HCEC 1CT (cell line): Measurements from ENCODE around the gene TCP11.

Experiments
- DNase-seq: peaks from one replicate; pipeline ENCODE4 v3.0.0-alpha.2; 2017

Gene TCP11

DNA sequence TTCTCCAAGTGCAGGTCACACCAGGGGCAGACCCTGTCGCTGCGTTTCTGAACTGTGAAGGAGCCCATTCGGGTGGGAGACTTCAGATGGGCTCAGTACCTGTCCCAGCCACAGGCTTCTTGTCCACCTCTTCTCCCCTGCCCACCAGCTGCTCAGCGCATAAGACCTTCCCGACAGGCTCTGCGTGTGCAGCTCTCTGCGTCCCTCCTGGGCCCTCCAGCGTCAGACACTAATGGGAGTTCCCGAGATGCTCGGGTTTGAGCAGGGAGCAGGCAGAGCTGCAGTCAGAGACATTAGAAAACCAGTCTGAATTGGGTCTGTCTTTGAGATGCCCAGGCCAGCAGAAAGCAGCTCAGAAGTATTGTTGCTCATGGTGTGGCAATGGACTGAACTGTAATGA, 50.4 kb downstream of the TCP11 start:
- DNase-seq: no peak

DNA sequence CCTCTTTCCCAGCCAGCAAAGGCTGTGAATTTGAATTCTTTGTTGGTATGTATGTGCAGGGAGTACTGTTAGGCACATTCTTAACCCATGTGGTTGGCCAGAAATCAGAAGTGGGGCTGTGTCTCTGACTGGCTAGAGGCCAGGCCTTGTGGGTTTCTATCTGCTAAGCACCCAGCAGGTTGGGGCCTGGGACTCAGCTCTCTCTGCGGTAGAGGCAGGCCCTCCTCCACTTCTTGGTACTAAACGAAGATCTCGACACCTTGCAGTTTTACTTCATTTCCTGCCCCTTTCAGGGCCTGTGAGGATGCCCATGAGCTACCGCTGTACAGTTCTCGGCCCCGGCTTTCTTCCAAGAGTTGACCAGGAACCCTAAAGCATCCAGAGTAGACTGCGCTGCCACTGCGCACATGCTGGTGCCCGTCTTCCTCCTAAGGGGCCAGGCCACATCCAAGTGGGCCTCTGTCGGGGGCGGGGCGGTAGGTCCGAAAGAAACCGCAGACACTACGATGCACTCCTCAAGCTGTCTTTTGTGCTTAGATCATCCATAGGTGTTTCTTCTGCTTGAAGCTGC, 51.1 kb downstream of the TCP11 start:
- DNase-seq: peak; percentile 19

DNA sequence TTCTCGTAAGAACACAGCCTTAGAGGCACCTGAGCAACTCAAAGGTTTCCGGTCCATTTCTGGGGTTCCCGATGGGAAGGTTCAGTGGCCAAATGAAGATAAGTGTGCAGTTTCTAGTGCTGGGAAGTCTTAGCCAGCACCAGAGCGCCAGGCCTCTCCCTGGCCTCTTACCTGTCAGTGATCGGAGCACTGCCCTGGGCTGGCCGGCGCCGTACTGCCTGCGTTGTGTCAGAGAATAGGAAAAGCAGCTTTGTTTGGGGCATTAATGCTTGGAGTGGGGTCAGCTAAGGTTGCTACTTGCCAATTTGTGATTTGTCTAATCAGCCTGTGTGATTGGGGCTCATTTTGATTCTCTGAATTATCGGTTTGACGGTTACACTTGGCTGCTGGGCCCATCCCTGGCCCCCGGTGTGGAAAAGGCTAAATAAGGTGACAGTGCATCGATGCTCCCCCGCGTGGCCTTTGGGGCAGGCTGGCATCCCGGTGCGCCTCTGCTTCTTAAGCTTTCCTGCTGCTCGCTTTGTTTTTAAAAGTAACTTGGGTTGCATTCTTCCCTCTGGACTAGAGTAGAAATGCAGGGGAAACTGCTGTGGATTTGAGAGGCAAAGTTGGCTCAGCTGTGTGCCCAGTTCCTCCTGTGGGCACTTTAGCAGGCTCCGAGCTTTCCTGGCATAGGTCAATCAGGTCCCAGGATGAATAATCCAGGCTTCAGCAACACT, 51.8 kb downstream of the TCP11 start:
- no peak for DNase-seq

DNA sequence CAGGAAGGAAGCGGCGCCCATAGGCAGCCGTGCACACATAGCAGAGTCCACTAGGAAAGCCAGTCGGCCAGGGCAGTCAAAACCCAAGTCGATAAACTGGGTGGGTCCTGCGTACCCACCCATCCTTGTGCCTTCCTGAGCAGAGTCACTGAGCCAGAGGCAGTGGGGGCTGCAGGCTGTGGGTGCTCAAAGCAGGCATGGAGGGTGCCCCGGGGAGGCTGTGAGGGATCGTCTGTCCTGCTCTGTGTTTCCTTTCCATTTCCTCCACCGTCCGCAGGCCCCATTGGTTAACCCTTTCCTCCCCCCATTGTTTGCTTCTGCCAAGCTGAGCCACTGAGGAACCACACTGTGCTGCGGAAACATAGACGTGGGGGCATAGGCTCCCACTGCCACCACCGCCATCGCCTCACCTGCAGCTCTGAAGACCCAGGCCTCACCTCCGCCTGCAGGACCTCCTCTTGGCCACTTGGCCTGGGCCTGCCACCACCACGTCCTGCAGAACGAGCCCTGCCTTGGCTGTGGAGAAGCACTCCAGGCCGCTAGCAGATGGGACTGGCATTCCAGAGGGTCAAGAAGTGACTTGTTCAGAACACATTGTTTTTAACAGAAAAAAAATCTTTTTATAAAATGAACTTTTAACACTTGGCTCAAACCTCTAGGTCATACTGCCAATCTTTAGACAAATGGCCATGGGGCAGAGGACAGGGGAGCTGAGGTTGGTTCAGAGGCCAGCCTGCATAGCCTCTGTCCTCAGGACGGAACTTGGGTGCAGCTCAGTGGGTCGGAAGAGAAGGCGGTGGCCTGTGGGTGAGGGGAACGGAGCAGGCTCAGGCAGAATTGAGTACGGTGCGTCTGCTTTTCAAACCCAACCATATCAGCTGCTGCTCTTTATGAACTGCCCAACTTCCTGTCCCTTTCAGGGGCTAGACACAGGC, 52.6 kb downstream of the TCP11 start:
- DNase-seq: no peak

DNA sequence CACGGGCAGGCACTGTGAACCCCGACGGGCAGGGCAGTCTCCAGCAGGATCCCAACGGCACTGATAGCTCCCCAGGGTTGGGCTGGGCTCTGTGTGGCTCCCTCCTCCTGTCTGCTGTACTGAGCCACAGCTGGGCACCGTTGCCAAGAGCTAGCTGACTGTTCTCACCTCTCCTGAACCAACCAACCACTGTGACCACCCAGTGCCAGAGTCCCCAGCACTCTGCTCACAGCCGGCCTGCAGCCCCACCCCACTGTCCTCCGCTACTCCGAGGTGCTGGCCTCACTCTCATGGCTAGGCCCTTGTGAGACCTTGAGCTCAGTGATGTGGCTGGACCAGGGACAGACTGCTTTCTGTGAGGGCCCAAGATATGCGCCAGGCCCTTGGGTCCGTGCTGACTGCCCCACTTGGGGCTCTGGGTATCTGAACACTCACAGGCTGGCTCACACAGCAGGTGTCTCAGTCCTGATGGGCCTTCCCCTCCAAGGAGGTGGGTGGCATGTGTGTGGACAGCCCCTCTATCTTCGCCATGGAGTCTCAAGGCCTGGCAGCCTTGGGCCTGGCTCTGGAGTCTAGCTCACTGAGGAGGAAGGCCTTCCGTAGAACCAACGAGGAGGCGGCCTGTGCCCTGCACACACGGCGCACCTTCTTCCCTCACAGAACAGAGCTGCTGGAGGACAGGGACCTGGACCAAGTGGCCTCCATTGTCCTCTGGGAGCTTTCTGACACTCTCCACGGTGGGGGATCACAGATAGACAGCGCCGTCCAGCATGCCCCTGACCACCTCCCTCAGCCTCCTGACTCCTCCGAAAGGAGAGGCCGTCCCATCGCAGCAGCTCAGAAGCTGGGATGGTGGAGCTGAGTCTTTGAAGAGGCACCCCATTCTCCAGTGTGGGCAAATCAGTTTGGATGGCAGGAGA, 53.5 kb downstream of the TCP11 start:
- no peak for DNase-seq

DNA sequence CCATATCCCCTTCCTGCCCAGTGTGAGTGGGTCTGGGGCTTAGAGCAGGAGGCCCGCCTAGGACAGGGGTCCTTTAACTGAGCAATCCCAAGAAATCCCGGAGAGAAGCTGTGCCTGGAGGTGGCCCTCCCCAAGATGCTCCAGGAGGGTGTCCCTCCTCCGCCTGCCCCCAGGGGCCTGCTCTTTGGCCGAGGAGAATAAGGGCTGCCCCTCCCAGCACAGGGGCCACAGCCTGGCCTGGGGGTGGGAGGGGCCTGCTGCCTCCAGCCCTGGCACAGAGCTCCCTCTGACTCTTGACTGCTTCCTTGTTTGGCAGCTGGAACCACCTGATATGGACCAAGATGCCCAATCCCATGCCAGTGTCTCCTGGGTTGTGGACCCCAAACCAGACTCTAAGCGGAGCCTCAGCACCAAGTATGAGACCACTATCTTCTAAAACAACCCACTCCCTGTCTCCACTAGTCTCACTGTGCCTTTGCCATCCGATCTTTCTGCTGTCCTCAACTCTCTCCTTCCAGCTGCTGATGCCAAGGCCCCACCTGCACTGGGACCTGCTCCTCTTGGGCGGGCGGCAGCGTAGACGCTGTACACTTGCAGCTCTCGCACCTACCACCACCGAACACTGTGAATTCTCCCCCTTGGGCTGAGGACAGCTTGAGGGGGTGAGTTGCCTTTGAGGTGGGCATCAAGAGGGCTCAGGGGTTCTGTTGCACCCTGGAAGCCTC, 54.3 kb downstream of the TCP11 start:
- no peak for DNase-seq

DNA sequence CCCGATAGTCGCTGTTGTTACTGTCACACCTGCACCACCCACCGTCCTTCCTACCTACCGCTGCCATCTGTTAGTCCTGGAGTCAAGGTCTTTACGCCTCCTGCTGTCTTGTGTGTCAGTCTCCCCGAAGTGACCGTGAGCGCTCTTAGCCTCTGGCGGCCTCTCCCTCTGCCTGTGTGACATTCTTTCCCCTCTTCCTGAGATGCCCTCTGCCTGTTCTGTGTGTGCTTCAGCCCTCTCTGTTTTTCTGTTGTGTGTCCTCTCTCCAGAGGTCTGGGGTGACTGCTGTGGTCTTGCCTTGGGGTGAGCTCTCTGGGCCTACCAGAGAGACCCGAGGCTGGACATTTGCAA, 54.9 kb downstream of the TCP11 start:
- no peak for DNase-seq

DNA sequence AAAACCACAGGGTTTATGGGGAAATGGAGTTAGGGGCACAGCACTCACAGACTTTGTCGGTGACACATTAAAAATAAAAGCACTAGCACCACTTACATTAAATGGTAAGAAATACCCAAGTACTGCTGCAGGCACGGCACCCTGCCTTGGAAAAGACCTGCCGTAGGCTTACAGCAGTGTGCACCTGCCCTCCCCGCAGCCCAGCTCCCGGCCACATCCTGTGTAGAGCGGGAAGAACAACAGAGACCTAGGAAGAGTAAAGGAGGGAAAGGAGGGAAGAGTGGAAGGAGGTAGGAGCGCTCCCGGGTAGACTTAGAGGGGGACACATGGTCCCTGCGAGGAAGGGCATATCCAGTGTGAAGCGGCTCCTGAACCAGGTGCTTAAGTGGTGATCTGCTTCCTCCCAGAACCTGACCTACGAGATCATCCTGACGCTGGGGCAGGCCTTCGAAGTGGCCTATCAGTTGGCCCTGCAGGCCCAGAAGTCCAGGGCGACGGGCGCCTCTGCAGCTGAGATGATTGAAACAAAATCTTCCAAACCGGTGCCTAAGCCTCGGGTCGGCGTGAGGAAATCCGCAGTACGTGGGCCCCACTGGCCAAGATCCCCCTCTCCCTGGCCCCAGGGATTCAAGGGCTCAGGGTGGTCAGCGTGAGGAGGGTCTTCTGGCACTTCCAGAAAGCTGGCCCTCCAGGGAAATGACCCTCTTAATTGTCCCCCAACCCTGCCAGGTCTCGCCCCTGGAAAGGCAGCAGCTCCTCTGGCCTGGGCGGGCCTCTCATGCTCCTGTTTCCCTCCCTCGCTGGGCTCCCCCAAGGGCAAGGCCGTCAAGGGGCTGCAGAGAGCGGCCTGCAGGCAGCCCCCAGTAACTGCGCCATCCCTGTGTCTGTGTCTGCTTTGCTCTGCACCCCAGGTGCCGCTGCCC, 55.5 kb downstream of the TCP11 start:
- no peak for DNase-seq

DNA sequence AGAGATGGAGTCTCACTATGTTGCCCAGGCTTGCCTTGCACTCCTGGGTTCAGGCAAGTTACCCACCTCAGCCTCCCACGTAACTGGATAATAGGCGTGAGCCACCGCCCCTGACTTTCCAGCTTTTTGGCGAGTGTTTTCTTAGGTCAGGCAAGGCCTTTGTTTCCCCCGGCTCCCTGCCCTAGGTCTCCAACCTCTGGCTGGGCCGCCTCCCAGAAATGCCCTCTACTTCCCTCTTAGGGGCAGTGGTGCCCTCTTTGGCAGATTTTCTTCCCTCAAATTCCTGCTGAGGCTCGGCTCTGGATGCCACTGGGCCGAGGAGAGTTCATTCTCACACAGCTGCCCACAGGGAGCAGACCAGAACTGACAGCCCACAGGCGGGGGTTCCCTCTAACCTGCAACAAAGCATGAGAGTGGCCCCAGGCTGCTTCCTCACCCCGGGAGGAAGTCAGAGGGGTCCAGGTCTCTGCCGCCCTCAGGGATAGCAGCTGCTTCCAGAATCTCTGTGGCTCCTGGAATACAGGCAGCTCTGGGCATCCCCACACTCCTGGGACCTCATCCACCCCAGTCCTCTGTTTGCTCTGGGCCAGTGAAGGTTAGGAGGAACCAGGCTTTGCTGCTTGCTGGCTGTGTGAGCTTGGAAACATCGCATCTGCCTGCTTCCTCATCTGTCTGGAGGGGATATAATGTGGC, 56.5 kb downstream of the TCP11 start:
- DNase-seq: no peak

DNA sequence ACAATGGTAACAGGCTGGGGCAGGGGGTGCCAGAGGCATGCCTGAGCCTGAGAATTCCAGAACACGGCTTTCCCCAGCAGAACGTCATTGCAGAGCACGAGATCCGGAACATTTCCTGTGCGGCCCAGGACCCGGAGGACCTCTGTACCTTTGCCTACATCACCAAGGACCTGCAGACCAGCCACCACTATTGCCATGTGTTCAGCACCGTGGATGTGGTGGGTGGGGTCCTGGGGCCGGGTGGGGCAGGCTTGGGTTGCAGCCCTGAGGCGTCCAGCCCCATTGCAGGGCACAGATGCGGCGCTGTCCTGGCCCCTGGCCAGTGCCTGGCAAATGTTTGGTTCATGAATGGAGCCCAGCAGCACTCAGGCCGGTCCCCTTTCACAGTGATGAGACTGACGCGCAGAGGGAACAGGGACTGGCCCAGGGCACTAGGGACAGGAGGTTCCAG, 57.1 kb downstream of the TCP11 start:
- no peak for DNase-seq

DNA sequence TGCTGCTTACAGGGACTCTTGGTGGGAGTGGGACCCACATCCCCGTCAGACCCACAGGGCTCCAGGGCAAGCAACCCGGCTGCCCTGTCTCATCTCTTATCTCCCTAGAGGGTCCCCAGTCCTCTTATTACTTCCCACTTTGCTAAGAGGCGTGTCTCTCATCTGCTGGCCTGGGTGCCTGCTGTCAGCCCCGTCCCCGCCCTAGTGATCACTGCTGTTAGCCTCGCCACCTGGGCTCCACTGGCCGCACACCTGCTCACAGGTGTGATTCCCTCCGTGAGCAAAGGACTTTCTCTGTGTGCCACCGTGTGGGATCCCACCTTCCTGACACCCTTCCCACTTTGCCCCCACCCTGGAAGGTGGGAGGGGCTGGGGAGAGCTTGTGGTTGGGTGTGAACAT, 57.6 kb downstream of the TCP11 start:
- no peak for DNase-seq

DNA sequence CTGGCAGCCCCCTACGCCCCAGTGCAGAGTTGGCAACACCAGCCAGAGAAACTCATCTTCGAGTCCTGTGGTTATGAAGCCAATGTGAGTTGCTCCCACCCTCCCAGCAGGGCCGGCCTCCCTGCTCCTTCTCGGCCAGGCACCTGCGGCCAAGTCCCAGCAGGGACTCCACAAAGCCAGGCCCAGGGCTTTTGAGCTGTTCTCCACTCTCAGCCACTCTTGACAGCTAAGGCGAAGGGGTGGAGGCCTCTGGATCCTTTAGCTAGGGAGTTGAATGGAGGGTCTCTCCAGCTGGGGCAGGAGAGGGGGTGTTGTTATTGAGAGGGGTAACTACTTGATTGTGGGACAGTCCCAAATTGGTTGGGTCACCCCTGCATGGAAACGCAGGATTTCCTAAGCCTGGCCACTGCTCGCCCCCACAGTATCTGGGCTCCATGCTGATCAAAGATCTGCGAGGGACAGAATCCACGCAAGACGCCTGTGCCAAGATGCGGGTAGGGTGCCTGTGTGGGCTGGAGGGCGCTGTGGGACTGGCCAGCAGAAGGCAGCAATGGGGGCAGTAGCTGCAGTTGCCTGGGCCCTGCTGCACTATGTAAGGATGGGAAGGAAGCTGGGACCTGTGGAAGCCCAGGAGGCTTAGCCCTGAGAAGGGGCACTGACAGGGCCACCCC, 58.3 kb downstream of the TCP11 start:
- DNase-seq: no peak

DNA sequence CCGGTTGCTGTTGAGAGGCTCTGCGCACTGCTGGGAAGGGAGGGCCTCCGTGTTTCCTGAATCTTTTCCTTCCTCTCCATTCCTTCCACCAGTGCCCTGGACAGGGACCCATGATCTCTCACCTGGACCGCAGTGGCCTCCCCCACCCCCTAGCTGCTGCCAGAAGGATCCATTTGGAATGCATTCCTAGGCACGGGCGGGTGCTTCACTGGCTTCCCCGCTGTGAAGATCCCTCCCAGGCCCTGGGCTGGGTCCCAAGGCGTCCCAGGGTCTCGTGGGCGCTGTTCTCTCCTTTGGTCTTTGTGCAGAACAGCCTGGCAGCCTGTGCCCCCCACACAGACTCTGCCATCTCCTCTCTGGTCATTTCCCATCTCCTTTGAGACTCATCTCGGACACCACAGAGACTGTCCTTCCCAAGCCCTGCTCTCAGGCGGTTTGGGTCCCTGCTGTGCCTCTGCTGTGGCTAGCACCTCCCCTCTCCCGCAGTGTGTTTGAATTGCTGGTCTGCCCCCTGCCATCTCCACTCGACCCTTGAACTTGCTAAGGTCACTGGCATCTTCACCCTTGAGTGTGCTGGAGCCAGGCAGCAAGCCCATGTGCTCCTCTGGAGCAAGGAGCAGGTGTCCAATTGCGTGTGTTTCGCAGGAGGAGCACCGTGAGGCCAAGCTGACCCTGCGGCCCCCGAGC, 59.0 kb downstream of the TCP11 start:
- no peak for DNase-seq

DNA sequence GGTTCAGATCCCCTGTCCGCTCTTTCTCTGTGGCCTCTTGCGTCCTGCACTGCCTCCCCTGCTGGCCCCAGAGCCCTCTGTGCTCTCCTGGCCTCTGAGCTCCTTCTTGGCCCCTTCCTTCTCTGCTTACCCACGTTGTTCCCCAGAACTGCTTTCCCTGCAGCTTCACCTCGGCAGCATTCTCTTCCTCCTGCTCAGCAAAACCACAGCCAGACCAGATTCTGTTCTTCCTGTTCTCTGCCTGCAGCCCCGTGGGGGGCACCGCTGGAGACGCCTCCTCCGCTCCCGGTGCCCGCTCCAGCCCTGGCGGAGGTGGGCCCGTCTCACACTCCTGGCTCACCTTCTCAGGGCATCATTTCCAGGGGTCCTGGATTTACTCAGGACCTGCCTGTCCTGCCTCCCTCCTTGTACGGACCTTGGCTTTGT, 59.7 kb downstream of the TCP11 start:
- DNase-seq: no peak

DNA sequence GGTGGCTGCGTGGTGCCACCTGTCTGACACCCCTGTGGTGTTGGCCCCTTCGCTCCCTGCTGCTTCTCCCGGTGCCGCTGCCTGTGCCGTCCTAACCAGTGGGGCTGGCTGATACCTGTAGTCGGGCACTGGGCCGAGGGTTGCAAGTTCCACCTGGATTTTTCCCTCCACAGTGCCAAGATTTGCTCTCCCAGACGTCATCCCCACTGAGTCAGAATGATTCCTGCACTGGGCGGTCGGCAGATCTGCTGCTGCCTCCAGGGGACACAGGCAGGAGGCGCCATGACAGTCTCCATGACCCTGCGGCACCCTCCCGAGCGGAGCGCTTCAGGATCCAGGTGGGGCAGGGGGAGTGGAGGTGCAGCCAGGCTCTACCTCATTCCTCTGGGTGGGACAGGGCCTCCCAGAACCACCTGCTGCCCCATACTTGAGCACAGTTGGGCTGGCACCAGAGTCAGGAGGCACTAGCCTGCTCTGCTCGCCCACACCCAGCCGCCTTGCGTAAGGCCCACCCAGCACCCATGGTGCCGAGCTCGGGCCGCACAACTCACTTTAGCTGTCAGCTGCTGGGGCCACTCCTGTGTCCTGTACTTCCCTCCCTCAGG, 60.2 kb downstream of the TCP11 start:
- DNase-seq: no peak

DNA sequence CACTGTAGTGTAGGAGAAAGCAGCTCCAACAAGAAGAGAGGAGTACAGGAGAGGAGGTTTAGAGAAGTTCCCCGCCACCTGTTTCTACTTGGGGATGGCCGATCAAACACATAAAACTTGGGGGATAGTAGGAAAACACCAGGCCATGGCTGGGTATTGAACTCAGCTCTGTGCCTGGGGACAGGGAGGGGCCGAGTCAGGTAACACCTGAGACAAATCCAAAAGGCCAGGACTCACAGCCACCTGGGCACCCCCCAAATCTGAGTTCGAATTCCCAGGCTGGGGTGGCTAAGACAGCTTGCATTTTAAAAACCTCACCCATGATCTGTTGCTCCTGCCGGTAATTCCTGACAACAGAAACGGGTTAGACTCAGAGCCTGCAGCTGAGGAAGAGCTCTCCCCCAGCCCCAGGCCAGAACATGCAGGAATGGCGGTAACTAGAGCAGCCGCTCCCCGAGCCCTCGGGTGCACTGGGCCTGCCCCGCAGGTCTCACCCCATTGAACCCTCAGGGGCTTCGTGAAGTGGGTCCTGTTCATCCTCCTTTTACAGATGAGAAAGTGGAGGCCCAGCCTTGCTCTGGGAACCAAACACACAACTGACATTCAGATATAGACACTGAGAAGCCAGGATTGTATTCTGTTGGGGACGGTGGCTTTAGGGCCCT, 61.0 kb downstream of the TCP11 start:
- no peak for DNase-seq

DNA sequence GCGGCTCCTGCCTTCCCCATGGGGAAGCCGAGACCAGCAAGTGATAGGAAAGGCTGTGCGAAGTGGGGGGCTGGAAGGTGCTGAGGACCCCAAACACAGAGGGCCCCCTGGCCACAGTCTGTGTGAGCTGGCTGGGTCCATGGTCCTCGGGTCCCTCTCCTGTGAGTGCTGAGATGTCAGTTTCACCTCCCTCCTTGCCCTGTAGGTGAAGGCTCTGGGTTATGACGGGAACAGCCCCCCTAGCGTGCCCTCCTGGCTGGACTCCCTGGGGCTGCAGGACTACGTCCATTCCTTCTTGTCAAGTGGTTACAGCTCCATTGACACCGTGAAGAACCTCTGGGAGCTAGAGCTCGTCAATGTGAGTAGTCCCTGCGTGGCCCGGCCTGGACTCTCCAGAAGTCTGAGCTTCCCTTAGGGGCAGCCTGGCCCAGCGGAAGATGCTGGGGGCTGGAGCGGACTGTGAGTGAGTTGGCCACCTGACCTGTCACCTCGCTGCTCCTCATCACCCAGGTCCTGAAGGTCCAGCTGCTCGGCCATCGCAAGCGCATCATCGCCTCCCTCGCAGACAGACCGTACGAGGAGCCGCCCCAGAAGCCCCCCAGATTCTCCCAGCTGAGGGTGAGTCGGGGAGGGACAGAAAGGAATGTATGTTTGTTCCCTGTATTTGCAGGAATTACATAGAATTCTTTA, 61.7 kb downstream of the TCP11 start:
- no peak for DNase-seq
